ENCODE data around the gene EMID1. TPM values are rescaled to one million over a fixed set of nuclear protein-coding genes. Genes with fewer than 3 reads are reported as not detected.

EMID1 gene
- total RNA-seq = not detected in 2 replicates

DNA sequence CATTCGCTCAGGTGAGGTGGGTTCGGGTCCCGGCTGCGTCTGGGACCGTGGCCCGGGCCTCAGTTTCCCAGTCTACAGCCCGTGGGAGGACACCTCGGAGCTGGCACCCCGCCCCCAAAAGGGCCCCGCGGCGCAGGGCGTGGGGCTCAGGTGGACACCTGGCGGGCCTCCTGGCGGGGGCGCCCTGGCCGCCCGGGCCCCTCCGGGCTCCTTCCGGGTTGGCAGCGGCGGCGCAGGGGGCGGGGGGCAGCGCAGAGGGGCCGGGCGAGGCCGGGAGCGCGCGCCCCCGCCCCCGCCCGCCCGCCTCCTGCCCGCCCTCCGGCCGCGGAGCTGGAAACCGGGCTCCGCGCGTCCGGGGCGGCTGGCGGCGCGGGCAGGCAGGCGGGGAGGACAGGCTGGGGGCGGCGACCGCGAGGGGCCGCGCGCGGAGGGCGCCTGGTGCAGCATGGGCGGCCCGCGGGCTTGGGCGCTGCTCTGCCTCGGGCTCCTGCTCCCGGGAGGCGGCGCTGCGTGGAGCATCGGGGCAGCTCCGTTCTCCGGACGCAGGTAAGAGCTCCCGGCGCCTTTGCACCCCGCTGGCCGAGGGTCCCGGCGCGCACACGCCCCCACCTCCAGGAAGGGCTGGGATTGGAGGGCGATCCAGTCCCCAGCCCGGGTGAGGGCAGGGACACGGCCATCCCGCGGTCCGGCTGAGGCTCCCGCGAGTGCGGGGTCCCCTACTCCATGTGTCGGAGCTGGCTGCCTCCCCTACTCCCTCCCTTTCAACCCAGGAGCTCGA, at the start of gene EMID1:
TSS of gene EMID1 (plus strand) at position 303 of the 778 bp plus-strand sequence. CDS start at position 446, 143 bp downstream.

DNA sequence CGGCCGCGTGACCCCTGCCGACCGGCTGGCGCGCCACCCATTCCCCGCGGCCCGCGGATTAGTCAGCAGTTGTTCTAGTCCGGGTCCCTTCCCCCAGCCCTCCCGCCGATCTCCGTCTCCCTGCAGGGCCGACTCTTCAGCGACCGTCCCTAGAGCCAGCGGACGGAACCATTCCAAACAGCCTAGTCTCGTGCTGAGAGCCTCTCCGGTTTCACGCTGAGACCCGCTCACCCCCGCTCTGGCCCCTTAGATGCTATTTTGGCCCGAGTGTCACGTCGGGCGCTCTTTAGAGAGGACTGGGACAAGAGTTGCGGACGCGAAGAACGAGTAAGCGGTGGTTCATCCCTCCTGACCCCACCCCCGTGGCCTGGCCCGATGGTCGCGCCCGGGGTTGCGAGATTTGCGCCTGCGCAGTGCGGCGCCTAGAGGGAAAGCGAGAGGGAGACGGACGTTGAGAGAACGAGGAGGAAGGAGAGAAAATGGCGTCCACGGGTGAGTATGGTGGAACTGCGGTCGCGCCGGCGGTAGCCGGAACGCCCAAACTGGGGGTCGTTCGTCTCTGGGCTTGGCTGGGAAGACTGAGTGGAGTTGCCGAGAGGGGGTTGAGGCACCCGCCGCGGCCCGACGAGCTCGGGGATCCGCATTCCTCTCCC, 62.3 kb downstream of the EMID1 start, which contains the start of the genes EWSR1 and RHBDD3:
TSS of gene EWSR1 (plus strand) at position 411 of the 653 bp plus-strand sequence. CDS start at position 480, 69 bp downstream.
TSS of gene RHBDD3 (minus strand) at position 124 of the 653 bp plus-strand sequence. CDS start 2,355 bp downstream, outside the sequence.

GRCh38 chr22:29306175-29306834, 100.6 kb downstream of the EMID1 start, which contains the start of gene GAS2L1:
GAS2L1 (plus strand) TSS chr22:29306650; CDS start chr22:29308106, 1,456 bp downstream.

Other genes starting within 250 kb of the EMID1 start
- not detected in 2 replicates for gene C22orf31, start 144.1 kb upstream of the EMID1 start, total RNA-seq
- gene KREMEN1, start 132.9 kb upstream of the EMID1 start, total RNA-seq = 3.1 and 6.6 TPM in 2 replicates
- gene RHBDD3, start 62.1 kb downstream of the EMID1 start, total RNA-seq = 16.5 and 21.4 TPM in 2 replicates
- 144 and 219 TPM in 2 replicates for gene EWSR1, start 62.4 kb downstream of the EMID1 start, total RNA-seq
- gene GAS2L1, start 100.8 kb downstream of the EMID1 start, total RNA-seq = 8.7 and 12.6 TPM in 2 replicates
- gene RASL10A, start 109.8 kb downstream of the EMID1 start, total RNA-seq = not detected in 2 replicates
- gene AP1B1, start 182.7 kb downstream of the EMID1 start, total RNA-seq = 59.5 and 69.8 TPM in 2 replicates
- gene RFPL1, start 232.7 kb downstream of the EMID1 start, total RNA-seq = not detected in 2 replicates